Ishikawa (cell line): Measurements from ENCODE around the gene CELSR1.

Experiments
- CEBPB ChIP-seq: IDR thresholded peaks from 2 replicates; pipeline ENCODE4 v1.6.1; 2012
- CREB1 ChIP-seq: IDR thresholded peaks from 2 replicates; pipeline ENCODE4 v1.6.1; 2012; ENCODE audit warnings: low read depth
- EGR1 ChIP-seq: IDR thresholded peaks from 2 replicates; pipeline ENCODE4 v1.6.1; 2012
- EP300 ChIP-seq: IDR thresholded peaks from 2 replicates; pipeline ENCODE4 v1.6.1; 2012; ENCODE audit warnings: borderline replicate concordance
- FOXM1 ChIP-seq: IDR thresholded peaks from 2 replicates; pipeline ENCODE4 v1.6.1; 2012; ENCODE audit warnings: low read depth, borderline replicate concordance
- MAX ChIP-seq: IDR thresholded peaks from 2 replicates; pipeline ENCODE4 v1.6.1; 2012
- NFIC ChIP-seq: IDR thresholded peaks from 2 replicates; pipeline ENCODE4 v1.6.1; 2012
- RAD21 ChIP-seq: IDR thresholded peaks from 2 replicates; pipeline ENCODE4 v1.6.1; 2012; ENCODE audit warnings: low read depth
- REST ChIP-seq: IDR thresholded peaks from 2 replicates; pipeline ENCODE4 v1.6.1; 2012; ENCODE audit warnings: low read depth, mild to moderate bottlenecking
- TAF1 ChIP-seq: IDR thresholded peaks from 2 replicates; pipeline ENCODE4 v1.6.1; 2012; ENCODE audit warnings: low read depth, mild to moderate bottlenecking
- USF1 ChIP-seq: IDR thresholded peaks from 2 replicates; pipeline ENCODE4 v1.6.1; 2012
- YY1 ChIP-seq: IDR thresholded peaks from 2 replicates; pipeline ENCODE4 v1.6.1; 2012; ENCODE audit warnings: low read depth
- ZBTB7A ChIP-seq: IDR thresholded peaks from 2 replicates; pipeline ENCODE4 v1.6.1; 2012; ENCODE audit warnings: low read depth

GRCh38 chr22:46397514-46397913, 139.9 kb downstream of the CELSR1 start:
- TF ChIP-seq EP300 (no peak), YY1 (no peak), RAD21 (no peak), CEBPB (no peak), NFIC (no peak), CREB1 (no peak), USF1 (no peak), MAX (no peak), ZBTB7A (no peak), REST (no peak), TAF1 (no peak), EGR1 (no peak), FOXM1 (no peak)
